DMS53 treated with DMSO at 0.1 percent for 48 hours (cell line): ENCODE results near the gene MRGPRE.

ENCODE experiments used
- DNase-seq: peaks from one replicate; lab custom pipeline; 2025; ENCODE audit not compliant: unreplicated experiment; lab: John Stamatoyannopoulos, UW

The MRGPRE gene

DNA sequence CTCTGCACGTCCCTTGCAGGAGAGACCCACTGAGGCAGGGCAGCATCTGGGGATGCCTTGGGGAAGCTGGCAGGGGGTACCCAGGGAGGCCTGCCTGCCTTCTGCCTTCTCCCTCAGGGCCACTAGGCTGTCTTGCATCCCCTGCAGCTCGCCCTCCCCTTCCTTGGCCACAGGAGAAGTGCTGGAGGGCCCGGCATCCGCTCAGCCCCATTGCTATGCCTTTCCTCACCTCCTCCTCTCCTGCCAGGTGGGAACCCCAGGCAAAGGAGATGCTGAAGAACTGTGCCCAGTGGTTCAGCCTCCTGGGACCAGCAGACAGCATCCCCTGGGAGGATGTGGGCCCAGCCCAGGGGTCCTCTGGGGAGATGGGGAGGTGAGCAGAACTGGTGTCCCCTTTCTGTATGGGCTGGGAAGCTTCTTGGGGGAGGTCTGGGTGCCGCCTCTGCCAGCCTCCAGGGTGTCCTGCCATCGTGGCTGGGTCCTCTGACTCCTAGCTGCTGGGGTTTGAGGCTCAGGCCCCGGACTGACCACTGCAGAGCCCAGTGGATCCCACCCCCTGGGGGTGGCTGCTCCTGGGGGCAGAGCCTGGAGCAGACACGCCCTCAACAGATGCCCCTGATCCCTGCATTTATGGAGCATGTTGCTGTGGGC is 34.2 kb downstream of the MRGPRE start:
- no peak for DNase-seq

DNA sequence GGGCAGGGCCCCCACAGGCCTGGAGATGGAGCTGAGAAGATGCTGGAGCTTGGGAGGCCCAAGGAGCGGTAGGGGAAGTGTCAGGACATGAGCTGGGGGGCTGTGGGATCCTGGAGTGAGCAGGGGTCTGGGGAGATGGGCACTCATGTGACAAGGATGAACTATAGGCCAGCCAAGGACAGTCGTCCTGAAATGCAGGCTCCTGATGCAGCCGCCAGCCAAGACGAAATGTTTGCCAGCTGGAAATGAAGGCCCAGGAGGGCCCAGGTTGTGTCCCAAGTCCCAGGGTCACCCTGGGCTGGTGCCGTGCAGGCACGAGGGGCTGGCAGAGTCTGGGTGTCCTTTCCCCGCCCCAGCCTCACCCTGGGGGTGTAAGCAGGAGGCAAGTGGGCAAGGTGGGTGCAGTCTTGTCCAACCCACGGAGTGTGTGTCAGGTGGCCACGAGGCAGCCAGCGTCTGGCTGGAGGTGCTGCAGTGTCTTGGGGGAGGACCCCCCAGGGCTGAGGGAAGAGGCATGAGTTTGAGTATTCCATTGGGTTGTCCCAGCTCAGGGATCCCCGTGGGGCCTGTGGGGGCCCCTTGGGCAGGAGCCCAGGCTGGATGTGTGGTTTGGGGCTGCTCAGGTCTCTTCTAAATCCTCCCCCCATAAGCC is 35.0 kb downstream of the MRGPRE start:
- DNase-seq = no peak

DNA sequence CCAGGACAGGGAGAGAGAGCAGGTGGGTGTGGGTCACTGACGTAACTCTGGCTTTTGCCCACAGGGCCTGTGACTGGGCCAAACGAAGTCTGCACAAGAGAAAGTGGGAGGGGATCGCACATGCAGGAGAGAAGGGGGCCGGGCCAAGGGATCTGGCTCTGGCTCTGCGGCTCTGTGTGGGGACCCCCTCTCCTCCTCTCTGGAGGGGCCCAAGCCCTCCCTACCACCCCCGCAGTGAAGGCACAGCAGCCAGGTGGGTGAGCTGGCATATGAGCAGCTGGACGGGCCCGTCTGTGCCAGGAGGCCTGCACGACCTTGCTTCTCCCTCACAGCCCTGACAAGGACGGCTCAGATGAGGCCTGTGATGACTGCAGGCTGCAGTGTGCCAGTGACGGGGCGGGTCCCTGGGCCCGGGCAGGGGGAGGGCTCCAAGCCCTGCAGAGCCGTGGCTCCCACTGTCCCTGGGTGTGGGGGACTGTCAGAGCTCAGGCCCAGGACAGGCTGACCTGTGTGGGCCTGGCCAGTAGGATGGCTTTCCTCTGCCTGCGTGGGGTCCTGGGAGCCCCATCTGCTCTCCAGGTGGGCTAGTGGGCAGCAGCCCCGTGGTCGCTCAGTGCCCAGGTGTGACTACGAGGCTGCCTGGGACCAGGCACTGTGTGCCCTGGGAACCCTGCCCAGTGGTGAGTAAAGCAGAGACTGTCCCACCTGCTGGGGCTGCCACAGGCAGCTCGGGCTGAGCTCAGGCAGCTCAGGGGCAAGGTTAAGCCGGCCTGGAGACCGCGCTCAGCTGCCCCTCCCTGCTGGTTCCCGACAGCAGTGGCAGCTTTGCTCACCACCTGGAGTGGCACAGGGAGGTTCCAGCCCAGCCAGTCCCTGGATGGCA is 35.8 kb downstream of the MRGPRE start:
- no peak for DNase-seq

DNA sequence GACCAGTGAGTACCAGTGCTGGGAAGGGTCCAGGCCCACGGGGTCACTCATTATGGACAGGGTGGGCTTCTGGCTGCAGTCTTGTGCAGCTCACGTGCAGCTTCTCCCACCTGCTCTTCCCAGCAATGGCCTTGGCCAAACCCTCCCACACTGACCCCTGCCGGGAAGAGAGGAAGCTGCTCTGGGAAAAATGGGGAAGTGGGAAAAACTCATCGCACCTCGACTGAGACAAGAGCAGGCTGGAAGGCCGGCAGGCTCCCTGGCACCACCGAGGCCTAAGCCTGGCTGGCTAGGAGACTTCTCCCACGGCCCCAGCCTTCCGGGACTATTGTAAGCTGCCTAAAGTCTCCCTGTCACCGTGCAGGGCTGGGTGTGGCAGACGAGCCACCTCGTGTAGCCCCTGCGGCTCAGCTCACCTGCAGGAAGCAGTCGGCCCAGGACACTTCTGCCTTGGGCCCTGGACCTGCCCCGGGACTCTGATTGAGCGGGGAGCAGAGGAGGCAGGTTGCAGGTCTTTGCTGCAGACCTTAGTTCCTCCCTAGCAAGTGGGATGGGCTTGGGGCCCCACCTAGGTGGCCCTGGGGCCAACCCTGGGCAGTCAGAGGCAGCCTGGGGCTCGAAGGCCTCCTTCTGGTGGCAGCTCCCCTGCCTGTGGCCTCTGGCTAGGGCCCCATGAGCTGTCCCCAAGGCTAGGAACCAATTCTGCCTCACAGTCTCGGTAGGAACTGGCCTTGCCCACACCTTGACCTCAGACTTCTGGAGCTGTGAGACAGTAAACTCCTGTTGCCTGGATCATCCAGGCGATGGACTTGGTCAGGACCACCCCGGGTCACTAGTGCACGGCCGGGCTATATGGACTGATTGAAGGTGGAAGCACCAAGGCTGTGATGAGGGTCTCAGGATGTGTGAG is 36.7 kb downstream of the MRGPRE start:
- DNase-seq = no peak

DNA sequence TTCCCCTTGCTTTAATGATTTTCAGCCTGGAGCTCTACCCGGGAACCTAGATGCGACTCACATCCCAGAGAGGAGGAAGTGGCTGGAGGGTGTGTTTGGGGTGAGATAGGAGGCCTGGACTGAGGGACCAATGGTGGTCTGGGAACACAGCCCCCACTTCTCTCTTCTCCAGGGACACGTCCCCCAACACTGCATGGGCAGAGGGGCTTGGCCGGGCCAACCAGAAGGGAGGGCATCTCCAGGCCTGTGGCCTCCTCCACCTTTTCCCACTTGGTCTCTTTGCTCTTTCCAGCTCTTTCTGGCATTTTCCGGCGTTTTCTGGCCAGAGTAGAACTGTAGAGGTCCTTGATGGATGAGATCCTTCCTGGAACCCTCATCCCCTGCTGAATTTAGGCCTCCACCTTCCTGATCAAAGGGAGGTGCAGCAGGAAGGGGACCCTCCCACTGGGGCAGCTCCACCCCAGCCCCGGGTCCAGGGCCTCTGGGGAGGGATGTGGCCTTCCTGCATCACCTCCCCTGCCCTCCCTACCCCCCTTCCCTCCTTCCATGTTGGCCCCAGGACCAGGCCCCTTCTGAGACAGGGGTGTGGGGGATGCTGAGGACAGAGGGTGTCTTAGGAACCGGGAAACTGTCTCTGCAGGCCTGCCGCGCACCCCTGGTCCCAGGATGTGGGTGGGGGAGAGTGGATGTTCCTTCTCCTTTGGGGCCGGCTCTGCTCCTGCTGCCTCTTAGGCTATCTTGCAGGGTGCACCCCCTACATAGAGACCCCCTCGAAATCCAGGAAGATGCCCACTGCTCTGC is 38.0 kb downstream of the MRGPRE start:
- no peak for DNase-seq

DNA sequence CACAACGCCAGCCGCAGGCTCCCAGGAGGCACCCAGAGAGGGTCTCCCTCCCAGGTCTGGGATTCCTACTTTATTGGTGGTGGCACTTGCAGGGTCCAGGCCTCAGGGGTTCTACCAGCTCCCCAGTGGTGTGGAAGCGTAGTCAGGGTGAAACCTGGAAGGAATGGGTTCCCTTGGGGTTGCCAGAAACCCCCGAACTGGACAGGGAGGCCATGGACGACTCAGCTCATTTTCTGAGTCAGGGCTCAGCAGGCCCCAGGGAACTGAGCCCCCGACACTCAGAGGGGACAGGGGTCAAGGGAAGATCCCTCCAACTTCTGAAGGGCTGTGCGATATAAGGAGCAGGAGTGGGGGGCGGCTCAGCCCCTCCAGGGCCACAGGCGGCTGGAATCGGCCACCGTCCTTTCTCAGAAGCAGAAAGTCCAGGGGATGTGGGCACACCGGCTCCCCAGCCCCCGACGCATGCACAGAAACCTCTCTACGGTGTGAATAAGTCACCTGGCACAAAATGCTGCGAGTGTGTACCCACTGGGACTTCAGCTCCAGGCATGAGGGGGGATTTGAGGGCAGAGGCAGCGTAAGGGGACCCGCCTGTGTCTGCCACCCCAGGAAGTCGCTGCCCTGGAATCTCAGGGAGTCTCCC is 38.7 kb downstream of the MRGPRE start:
- DNase-seq = no peak

DNA sequence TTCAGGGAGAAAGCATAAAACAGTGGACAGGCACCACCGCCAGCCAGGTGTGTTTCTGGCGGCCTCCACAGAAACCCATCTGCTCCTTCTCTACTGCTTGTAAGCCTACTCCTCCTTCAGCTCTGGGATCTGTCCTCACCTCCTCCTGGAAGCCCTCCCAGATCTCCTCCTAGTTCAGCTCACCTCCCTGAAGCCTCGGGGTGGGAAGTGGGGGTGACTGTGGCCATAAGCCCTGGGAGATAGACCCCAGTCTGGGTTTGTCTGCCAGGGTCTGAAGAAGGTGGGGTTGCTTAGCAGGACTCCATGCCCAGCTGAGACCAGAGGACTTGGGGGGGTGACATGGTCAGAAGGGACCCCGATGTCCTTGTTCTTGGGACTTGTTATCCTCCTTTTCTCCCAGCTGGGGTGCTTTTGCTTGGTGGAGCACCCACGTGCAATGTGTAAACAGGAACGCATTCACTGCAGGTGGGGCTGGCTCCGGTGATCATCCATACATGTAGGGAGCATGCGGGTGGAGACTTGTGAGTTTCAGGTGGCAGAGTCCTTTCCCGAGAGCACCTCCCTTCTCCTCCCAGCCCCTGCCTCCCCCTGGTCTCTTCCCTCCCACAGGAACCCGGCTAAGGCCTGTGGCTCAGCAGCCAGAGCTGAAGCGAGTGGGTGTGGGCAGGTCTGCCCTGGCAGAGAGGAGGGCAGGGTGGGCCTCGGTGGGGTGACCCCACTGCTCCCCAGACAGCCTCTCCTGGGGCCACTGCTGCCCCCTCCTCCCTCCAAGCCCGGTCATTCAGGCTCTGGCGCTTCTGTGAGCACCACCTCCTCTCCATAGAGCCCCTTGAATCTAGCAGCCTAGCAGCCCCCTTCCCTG is 39.5 kb downstream of the MRGPRE start:
- no peak for DNase-seq

DNA sequence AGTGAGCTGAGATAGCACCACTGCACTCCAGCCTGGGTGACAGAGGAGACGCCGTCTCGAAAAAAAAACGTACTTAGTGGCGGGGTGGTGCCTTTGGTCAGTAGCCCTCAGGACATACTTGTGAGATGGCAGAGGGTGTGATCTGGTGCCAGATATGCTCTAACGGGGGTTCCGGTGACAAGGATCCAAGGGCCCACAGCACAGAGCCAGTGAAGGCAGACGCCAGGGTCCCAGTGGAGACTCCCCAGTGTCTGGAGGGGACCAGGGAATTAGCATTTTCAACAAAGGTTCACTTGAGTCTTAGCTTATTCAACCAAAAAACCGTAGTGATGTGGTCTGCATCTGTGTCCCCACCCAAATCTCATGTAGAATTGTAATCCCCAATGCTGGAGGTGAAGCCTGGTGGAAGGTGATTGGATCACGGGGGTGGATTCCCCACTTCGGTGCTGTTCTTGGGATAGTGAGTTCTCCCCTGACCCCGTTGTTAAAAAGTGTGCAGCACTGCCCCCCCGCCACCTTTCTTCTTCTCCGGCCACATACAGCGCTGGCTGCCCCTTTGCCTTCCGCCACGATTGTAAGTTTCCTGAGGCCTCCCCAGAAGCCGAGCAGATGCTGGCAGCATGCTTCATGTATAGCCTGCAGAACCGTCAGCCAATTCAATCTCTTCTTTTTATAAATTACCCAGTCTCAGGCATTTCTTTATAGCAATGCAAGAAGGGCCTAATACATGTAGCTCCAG is 40.5 kb downstream of the MRGPRE start:
- DNase-seq = no peak

DNA sequence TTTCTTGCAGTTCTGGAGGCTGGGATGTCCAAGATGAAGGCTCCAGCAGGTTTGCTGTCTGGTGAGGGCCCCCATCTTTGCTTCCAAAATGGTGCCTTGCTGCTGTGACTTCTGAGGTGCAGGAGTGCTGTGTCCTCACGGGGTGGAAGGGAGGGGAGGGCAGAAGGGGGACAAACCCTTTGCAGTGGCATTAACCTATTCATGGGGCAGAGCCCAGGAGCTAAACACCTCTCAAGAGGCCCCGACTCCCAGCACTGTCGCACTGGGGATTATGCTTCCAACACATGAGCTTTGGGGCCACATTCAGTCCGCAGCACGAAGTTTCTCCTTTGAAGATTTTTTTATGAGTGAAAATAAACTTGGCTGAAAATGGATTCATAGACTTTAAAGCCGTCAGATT is 41.6 kb downstream of the MRGPRE start:
- no peak for DNase-seq

DNA sequence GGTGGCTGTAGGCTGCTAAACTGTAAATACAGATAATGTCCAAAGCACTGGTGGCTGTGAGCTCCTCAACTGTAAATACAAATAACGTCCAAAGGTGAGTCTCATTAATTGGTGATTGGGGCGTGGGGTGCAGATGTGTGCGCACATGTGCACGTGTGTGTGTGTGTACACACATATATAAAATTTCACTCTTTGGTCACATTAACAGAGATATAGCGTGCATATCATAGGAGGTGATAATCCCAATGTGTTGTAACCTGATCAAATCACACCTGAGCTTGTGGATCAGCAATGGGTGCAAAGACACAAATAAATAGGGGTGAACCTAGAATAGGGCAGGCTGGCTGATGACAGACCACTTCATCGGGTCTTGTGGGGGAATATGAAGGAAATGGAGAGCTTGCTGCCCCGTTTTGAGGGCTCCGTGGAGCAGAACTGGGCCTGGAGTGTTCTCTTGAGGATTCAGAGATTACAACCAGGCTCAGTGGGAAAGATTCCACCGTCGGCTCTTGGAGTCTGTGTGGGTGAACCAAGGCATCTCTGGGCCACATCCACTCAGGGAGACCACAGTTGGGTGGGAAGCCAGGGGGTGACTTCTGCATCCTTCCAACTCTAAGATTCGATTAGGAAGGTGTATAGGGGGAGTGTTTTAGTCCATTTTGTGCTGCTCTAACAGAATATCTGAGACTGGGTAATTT is 42.2 kb downstream of the MRGPRE start:
- no peak for DNase-seq

DNA sequence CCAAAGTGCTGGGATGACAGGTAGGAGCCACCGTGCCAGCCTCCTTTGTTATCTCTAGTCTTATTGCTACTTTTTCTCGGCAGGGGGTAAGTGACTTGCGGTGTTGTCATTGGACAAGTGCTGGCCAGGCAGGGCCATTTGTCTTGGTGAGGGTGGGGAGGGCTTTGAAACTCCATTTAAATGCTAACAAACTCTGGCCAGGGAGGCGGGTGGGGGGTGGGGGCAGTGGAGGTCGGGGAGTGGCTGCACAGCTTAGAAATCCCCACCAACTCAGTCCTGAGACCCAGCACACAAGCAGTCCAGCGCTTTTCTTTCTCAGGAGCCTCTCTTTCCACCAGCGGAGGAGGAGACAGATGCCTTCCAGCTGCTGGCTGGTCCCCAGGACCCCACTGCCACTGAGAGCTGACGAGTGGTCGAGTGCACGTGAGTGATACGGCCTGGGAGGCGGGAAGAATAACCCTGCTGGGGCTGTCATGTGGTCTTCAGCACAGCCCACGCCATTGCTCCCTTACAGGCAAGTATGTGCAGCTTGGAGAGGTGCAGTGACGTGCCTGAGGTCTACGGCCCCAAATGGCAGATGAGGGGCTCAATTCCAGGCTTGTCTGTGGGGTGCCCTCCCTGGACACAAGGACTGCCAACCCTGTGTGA is 42.9 kb downstream of the MRGPRE start:
- no peak for DNase-seq

DNA sequence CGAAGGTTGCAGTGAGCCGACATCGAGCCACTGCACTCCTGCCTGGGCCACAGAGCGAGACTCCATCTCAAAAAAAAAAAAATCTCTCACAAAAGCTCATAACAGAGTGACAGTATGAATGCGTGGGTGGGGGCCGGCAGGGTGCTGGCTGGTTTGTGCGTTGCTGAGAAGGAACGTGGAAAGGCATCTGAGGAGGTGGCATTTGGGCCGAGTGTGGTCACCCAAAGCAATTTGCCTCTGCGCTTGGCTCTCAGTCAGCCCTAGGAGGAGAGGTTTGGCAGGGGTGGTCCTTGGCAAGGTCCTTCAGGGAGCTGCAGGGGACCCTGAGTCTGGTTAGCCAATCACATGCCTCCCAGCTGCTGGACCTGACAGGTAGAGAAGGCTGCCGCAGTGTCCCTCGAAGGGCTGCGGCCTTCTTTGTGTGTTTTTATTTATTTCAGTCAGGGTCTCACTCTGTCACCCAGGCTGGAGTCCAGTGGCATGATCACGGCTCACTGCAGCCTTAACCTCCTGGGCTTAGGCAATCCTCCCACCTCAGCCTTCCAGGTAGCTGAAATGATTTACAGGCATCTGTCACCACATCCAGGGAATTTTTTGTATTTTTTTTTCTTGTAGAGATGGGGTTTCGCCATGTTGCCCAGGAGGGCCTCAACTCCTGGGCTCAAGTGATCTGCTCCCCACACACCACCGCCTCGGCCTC is 43.6 kb downstream of the MRGPRE start:
- DNase-seq = no peak

DNA sequence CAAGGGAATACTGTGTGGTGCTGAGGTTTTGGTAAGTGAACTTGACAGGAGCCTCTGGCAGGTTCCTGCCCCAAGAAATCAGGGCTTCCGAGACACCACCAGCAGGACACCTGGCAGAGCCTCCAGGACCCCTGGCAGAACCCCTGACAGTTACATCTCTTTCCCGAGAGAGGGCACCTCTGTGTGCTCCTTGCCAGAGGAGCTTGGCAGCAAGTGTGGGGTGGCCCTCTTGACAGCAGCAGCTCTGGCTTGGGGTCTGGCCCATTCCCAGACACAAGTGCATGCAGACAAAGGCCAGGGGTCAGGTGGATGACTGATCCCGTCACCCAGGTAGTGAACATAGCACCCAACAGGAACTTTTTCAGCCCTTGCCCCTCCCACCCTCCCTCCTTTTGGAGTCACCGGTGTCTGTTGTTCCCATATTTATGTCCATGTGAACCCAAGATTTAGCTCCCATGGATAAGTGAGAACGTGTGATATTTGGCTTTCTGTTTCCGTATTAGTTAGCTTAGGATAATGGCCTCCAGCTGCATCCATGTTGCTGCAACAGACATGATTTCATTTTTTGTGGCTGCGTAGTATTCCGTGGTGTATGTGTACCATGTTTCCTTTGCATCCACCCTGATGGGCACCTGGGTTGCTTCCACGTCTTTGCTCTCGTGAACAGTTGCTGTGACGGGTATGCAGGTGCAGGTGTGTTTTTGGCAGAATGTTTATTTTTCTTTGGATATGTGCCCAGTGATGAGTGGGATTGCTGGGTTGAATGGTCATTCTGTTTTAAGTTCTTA is 45.9 kb downstream of the MRGPRE start:
- no peak for DNase-seq

DNA sequence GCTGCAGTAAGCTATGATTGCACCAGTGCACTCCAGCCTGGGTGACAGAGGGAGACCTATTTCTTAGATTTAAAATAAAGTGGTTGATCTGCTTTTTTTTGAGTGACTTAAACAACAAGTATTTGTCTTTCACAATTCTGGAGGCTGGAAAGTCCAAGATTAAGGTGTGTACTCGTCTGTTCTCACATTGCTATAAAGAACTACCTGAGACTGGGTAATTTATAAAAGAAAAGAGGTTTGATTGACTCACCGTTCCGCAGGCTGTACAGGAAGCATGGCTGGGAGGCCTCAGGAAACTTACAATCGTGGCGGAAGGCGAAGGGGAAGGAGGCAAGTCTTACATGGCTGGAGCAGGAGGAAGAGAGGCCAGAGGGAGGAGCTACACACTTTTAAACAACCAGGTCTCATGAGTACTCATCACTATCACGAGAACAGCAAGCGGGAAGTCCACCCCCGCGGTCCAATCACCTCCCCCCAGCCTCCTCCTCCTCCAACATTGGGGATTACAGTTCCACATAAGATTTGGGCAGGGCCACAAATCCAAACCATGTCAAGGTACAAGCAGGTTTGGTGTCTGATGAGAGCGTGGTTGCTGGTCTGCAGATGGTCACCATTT is 47.4 kb downstream of the MRGPRE start:
- no peak for DNase-seq

DNA sequence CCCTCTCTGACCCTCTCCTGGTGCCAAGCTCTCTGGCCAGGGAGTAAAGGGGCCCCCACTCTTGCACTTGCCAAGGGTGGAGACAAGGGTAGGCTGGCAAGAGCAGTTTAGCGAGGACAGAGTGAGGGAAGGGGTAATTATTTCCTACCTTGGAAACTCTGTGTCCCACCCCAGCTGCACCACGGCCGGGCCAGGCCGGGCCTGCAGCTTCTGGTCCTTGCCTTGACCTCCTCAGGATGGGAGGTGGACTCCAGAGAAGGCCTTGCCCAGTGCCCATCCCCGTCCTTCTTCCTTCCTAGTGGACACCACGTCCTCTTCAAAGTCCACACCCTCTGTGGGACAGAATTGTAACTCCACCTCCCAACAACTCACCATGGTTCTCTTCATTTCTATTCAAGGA is 48.7 kb downstream of the MRGPRE start:
- no peak for DNase-seq
